HEK293 (cell line): Measurements from ENCODE around the gene TSPAN14.

ENCODE experiments used
- CTCF ChIP-seq: fragments of 450-650 bp; formaldehyde crosslinking; IDR thresholded peaks from 2 replicates; pipeline ENCODE4 v1.5.1; 2016; ENCODE audit warnings: missing biosample characterization, missing genetic modification characterization
- HOXA7 ChIP-seq: sonication (generic); formaldehyde crosslinking; IDR thresholded peaks from 2 replicates; pipeline ENCODE4 v1.8.1; 2022; ENCODE audit warnings: missing genetic modification reagents, borderline replicate concordance
- KLF1 ChIP-seq: fragments of 450-650 bp; formaldehyde crosslinking; IDR thresholded peaks from 2 replicates; pipeline ENCODE4 v1.5.1; 2016; ENCODE audit warnings: missing biosample characterization, missing genetic modification characterization
- KLF16 ChIP-seq: fragments of 450-650 bp; formaldehyde crosslinking; IDR thresholded peaks from 2 replicates; pipeline ENCODE4 v1.5.1; 2017; ENCODE audit warnings: missing biosample characterization, missing genetic modification characterization
- MYNN ChIP-seq: fragments of 450-650 bp; formaldehyde crosslinking; IDR thresholded peaks from 2 replicates; pipeline ENCODE4 v1.5.1; 2016; ENCODE audit warnings: missing biosample characterization, missing genetic modification characterization, borderline replicate concordance
- SP2 ChIP-seq: fragments of 450-650 bp; formaldehyde crosslinking; IDR thresholded peaks from 2 replicates; pipeline ENCODE4 v1.5.1; 2016; ENCODE audit warnings: missing biosample characterization, missing genetic modification characterization
- ZNF239 ChIP-seq: fragments of 450-650 bp; formaldehyde crosslinking; IDR thresholded peaks from 2 replicates; pipeline ENCODE4 v1.5.1; 2016; ENCODE audit warnings: missing biosample characterization, missing genetic modification characterization
- ZNF24 ChIP-seq: fragments of 450-650 bp; formaldehyde crosslinking; IDR thresholded peaks from 2 replicates; pipeline ENCODE4 v1.5.1; 2016; ENCODE audit warnings: missing biosample characterization, missing genetic modification characterization
- ZNF302 ChIP-seq: fragments of 450-650 bp; formaldehyde crosslinking; IDR thresholded peaks from 2 replicates; pipeline ENCODE4 v1.5.1; 2016; ENCODE audit warnings: missing biosample characterization, missing genetic modification characterization, low read depth
- ZNF596 ChIP-seq: fragments of 450-650 bp; IDR thresholded peaks from 2 replicates; pipeline ENCODE4 v1.5.0; 2018; ENCODE audit warnings: missing biosample characterization, mild to moderate bottlenecking, missing genetic modification characterization, moderate library complexity
- ZSCAN30 ChIP-seq: fragments of 450-650 bp; IDR thresholded peaks from 2 replicates; pipeline ENCODE4 v1.5.1; 2018; ENCODE audit warnings: missing biosample characterization, mild to moderate bottlenecking, missing genetic modification characterization, moderate library complexity
- TF ChIP-seq, protein P1 (sequence below): fragments of 450-650 bp; formaldehyde crosslinking; IDR thresholded peaks from 2 replicates; pipeline ENCODE4 v1.5.1; 2016; ENCODE audit warnings: missing biosample characterization, missing genetic modification characterization
- TF ChIP-seq, protein P2 (sequence below): fragments of 450-650 bp; formaldehyde crosslinking; IDR thresholded peaks from 2 replicates; pipeline ENCODE4 v1.5.1; 2016; ENCODE audit warnings: missing biosample characterization, missing genetic modification characterization, low read depth

DNA sequence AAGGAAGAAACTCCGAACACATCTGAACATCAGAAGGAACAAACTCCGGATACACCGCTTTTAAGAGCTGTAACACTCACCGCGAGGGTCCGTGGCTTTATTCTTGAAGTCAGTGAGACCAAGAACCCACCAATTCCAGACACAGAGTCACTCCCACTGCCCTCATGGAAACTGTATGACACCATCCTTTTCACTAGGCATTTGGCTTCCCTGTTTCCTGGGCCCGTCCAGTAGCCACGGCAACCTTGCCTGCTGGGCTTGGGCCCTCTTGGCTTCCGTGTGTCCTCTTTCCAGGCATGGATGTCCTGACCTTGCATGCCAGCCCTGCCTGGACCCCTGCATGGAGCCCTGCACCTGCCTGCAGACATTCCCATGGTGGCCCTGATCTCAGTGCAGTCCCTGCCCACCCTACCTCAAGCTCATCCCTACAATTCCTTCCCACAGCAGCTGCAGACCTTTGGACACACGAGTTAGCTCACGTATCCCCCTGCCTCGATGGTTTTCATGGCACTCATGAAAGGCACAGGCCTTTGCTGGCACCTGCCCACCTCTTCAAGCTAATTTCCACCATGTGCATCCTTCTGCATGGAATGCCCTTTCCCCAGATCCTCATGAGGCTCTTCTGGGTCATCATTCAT lies 90.3 kb downstream of the TSPAN14 start:
- TF ChIP-seq ZNF596 = no peak
- TF ChIP-seq, protein P1, sequence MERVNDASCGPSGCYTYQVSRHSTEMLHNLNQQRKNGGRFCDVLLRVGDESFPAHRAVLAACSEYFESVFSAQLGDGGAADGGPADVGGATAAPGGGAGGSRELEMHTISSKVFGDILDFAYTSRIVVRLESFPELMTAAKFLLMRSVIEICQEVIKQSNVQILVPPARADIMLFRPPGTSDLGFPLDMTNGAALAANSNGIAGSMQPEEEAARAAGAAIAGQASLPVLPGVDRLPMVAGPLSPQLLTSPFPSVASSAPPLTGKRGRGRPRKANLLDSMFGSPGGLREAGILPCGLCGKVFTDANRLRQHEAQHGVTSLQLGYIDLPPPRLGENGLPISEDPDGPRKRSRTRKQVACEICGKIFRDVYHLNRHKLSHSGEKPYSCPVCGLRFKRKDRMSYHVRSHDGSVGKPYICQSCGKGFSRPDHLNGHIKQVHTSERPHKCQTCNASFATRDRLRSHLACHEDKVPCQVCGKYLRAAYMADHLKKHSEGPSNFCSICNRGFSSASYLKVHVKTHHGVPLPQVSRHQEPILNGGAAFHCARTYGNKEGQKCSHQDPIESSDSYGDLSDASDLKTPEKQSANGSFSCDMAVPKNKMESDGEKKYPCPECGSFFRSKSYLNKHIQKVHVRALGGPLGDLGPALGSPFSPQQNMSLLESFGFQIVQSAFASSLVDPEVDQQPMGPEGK (tag by site-specific recombination) = no peak
- no peak for TF ChIP-seq MYNN (tag by site-specific recombination)
- TF ChIP-seq ZNF239 (tag by site-specific recombination) = no peak
- TF ChIP-seq ZNF302 = no peak
- TF ChIP-seq KLF1 (tag by site-specific recombination) = no peak
- no peak for TF ChIP-seq HOXA7 (CRISPR knock-in tag)
- TF ChIP-seq CTCF (tag by site-specific recombination) = no peak
- TF ChIP-seq, protein P2, sequence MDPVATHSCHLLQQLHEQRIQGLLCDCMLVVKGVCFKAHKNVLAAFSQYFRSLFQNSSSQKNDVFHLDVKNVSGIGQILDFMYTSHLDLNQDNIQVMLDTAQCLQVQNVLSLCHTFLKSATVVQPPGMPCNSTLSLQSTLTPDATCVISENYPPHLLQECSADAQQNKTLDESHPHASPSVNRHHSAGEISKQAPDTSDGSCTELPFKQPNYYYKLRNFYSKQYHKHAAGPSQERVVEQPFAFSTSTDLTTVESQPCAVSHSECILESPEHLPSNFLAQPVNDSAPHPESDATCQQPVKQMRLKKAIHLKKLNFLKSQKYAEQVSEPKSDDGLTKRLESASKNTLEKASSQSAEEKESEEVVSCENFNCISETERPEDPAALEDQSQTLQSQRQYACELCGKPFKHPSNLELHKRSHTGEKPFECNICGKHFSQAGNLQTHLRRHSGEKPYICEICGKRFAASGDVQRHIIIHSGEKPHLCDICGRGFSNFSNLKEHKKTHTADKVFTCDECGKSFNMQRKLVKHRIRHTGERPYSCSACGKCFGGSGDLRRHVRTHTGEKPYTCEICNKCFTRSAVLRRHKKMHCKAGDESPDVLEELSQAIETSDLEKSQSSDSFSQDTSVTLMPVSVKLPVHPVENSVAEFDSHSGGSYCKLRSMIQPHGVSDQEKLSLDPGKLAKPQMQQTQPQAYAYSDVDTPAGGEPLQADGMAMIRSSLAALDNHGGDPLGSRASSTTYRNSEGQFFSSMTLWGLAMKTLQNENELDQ = no peak
- no peak for TF ChIP-seq SP2 (tag by site-specific recombination)
- TF ChIP-seq ZSCAN30 (tag by site-specific recombination) = no peak
- no peak for TF ChIP-seq ZNF24 (tag by site-specific recombination)
- no peak for TF ChIP-seq KLF16 (tag by site-specific recombination)
